ENCODE measurements around the gene KLK13.

KLK13 gene

DNA sequence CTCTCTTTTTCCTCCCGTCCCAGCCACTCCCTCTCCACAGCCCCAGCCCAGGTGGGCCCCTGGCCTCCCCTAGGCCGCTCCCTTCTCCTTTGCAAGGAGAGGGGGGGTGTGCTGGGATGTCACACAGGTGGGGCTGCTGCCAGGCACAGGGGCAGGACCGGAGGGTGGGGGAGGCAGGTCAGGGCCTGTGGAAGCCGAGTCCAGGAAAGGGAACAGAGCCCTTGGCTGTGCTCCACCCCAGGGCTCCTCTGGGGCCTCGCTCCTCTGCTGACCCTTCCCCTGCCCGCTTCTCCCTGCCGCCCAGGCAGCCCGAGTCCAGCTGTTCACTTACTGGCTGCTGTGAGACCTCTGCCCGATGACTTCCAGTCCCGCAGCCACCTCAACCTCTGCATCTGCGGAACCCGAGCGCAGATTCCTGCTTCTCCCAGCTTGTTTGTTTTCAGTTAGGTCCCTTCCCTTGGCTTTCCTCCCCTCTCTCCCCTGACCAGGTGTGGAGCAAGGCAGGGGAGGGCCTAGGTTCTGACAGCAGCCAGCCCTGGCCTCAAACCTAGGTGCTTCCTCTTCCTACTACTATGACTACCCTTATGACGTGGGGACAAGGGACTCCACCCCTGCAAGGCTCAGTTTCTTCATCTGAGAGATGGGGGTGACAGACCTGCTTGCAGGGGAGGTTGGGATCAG is 37.6 kb downstream of the KLK13 start:
- Histone ChIP-seq H3K27ac (peak overlapping the region in 19 of 21 experiments; percentile 8 to 91 (median 73)), H3K4me3 (peak overlapping the region in 5 of 7 experiments; percentile 1 to 40 (median 21))

DNA sequence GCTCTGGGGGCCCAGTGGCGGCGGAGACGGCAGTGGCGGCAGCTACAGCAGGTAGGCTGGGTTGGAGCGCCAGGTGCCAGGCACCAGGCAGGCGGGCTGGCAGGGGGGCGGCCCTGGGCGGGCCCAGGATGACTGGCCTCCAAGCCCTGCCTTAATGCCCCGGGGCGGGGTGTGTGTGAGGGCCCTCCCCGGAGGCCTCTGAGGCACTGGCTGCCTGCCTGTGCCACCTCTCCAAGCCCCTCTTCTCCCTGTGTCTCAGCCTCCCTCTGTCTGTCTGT is 38.4 kb downstream of the KLK13 start, which contains the start of gene KLK11:
KLK11 (minus strand) TSS at position 63 of the 278 bp plus-strand sequence. CDS start 985 bp downstream, outside the sequence.
- peak within 1 kb of the TSS; percentile 22 to 91 (median 71) for H3K27ac ChIP-seq
- peak within 1 kb of the TSS; percentile 6 to 40 (median 22) for H3K4me3 ChIP-seq

DNA sequence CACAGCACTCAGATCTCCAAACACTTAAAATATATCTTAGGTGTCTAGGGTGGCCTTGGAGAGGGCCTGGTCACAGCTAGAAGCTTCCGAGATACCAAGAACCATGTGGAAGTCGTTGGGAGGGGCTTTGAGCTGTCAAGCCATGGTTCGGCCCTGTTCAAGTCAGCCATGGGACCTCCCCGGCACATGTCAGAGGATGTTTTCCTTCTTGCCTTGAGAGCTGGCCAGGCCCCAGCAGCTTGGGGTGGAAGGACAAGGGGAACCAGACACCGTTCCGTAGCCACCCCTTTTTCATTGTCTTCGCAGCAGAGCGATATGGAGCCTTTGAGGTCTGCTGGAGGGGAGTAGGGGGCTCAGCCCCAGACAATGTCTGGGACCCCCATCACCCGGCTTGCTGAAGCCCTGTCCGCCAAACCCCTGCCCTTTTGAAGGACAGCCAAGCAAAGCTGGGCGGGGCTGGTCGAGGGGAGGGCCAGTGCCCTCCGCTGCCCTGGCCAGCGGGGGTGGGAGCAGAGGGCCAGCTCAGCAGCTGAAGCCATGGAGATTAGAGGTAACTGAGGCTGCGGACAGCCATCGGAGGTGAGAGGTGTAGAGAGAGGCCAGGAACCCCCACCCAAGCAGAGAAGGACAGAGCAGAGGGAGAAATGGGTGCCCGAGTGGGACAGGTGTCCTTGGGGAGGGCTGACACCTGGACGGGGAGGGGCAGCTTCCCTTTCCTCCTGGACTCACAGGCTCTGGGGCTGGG is 38.9 kb downstream of the KLK13 start:
- Histone ChIP-seq H3K4me3 (peak overlapping the region; percentile 6 to 40 (median 22)), H3K27ac (peak overlapping the region; percentile 22 to 91 (median 71))

DNA sequence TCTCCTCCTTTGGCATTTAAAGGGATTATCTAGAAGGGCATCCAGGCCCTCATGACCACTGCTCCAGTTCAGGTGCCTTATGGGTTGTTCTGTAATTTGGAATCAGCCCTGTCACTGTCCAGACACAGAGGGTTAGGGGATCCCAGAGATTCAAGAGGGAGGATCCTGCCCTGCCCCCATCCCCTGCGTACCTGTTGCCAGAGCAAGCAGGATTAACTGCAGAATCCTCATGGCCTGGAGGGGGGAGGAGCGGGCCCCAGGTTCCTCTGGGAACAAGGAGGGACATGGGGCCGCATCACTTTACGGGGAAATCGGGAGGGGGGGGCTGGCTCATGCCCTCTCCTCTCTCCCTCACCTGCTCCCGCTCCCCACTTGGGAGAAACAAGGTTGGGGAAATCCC is 39.5 kb downstream of the KLK13 start:
- Histone ChIP-seq H3K27ac (peak overlapping the region in 9 of 21 experiments; percentile 58 to 91 (median 76)), H3K4me3 (peak overlapping the region in 5 of 7 experiments; percentile 13 to 40 (median 24))

DNA sequence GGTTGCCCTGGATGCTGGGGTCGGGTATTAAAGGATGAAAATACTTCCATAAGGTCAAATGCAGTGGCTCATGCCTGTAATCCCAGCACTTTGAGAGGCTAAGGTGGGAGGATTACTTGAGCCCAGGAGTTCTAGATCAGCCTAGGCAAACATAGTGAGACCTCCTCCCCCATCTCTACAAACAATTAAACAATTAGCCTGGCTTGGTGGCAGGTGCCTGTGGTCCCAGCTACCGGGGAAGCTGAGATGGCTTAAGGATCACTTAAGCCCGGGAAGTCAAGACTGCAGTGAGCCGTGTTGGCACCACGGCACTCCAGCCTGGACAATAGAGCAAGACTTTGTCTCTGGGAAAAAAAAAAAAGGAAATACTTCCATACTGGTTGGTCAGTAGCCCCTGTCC is 40.0 kb downstream of the KLK13 start:
- Histone ChIP-seq H3K27ac (peak overlapping the region in 3 of 21 experiments; percentile 77 to 91 (median 81)), H3K4me3 (peak overlapping the region in 2 of 7 experiments; percentile 29 to 40)

DNA sequence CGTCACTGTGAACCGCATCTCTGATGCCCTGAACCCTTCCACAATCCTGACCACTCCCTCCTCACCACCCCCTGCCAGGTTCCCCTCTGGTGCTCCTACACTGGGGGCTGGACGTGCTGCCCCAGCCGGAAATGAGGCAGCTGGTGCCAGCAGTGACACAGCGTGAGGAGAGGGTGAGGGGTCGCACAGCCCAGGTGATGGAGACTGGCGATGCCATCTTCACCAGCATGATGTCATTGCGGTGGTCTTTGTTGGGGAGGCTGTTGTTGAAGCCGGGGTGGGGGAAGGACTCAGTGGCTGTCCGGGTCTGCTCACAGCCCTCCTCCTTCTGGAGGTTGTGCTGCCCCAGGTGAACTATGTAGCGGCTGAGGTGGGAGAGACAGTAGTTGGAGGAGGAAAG is 40.9 kb downstream of the KLK13 start:
- no peak overlapping the region for H3K27ac ChIP-seq
- H3K4me3 ChIP-seq, result no peak overlapping the region

DNA sequence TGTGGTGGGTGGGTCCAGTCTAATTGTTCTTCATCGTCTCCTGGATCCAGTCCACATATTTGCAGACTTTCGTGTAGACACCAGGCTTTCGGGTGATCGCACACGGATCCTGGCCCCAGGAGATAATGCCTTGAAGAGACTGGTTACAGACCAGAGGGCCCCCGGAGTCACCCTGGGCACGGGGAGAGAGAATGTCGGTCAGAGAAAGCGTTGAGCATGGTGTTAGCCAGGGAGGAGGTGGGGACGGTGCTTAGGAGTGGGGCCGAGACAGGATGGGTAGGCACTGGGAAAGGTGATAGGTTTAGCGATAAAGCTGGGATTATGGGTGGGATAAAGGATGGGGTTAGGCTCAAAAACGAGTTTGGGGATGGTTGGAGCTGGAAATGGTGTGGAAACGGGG is 42.4 kb downstream of the KLK13 start:
- Histone ChIP-seq H3K4me3 (no peak overlapping the region), H3K27ac (no peak overlapping the region)

DNA sequence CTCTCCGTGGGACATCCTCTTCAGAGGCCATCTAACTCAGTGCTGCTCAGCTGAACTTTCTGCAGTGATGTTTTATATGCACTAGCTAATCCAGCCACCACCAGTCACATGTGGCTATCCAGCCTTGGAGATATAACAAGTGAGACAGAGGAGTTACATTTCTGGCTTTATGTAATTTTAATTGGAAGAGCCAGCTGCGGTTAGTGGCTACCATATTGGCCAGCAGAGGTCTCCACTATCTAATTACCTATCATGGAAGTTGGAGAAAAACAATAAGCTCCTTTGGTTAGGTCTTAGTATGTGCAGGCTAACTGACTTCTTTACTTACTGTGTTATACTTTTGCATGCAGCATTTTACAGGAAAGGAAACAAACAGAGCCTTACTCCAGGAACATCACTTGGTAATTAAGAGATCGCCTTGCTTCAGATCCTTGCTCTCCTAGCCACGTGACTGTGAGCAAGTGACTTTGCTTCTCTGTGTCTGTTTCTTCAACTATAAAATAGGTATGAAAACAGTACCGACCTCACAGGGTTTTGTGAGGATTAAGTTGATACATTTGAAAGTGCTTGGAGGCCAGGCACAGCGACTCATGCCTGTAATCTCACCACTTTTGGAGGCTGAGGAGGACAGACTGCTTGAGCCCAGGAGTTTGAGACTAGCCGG is 43.8 kb downstream of the KLK13 start:
- Histone ChIP-seq H3K4me3 (no peak overlapping the region), H3K27ac (peak overlapping the region in 8 of 21 experiments; percentile 11 to 93 (median 70))

DNA sequence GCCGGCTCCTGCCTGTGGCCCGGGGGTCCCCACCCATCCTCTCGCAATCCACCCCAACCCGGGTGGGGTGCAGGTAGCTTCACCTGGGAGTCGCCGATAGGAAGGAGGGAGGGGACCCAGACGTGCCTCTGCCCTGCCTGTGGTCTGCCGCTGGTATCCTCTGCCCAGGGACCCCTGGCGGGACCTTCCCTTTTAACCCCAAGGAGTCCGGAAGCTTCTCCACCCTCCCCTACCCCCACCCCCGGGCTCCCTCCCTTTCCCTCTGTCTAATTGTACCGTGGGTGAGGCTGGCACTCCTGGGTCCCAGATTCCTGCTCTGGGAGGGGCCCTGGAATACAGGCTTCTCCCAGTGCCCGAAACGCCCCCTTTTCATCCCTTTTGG is 45.4 kb downstream of the KLK13 start, which contains the start of gene KLK10:
KLK10 (minus strand) TSS at position 166 of the 382 bp plus-strand sequence. CDS start 579 bp downstream, outside the sequence.
- H3K4me3 ChIP-seq, result peak within 1 kb of the TSS; percentile 22 to 50 (median 26)
- H3K27ac ChIP-seq, result peak within 1 kb of the TSS in 19 of 21 experiments; percentile 29 to 93 (median 75)

DNA sequence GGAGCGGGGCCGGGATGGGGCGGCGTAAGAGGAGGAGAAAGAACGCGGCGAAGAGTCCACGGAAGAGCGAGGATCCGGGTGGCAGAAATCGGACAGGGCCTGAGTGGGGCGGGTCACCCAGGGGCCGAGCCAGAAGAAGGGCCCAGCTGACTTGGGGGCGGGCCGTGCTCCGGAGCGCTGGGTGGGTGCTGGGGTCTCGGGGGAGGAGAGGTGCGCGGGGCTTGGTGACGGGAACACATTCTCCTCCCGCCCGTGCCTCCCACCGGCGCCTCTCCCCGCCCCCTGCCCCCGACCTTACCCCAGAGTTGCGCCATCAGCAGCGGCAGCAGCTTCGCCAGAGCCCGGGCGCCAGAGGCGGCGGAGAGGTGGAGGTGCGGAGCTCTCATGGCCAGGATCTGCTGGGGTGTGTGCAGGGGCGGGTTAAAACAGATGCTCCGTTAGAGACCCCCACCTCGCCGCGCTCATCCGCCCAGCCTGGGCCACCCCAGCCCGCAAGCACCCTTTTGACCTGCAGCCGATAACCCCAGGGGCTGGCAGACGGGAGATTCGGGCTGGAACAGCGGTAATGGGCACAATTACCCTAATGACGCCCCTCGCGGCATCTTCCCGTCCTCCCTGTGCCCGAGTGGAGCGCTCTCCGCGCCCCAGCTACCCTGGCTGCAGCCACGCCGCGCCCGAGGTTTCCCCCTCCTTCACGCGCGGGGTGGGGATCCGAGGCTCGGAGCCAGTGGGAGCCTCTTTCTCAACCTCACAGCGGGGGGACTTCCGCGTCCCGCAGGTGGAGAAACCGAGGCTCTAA is 45.9 kb downstream of the KLK13 start:
- Histone ChIP-seq H3K4me3 (peak overlapping the region; percentile 22 to 50 (median 26)), H3K27ac (peak overlapping the region in 19 of 21 experiments; percentile 29 to 93 (median 75))

DNA sequence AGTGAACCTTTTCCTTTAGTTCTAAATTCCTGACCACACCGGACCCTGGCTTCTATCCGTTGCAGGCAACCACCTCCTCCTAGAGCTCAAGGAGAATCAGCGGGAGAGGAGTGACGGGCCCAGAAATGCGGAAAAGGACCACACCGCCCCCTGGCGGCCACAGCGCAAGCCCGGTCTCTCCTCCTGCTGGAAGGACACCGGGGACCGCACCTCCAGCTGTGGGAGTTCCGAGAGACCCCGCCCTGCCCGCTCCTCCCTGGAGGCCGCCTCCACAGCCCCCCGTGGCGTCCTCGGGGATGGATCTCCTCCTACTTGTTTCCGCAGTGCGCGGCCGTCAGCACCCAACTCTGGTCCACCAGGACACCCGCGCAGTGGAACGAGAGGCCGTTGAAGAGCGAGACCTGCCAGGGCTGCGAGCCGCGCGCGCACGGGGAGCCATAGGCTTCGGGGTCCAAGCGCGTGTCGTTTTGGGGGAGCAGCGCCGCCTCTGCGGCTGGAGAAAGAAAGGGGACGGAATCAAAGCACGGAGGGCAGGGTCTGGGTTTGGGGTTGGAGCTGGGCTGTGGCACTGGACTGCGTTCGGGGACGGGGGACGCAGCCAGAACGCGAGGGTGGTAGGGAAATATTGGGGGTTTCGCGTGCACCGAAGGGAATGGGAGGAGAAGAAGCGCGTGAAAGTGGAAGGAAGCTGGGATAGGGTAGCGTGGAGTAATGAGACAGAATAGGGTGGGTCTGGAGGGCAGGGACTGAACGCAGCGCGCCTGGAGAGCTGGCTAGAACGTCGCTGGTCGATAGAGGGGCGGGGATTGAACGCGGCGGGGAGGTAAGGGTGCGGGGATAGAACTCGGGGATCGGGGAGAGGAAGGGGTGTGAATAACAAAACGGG is 47.9 kb downstream of the KLK13 start:
- Histone ChIP-seq H3K4me3 (peak overlapping the region; percentile 13 to 42 (median 35)), H3K27ac (peak overlapping the region in 18 of 21 experiments; percentile 31 to 83 (median 71))

DNA sequence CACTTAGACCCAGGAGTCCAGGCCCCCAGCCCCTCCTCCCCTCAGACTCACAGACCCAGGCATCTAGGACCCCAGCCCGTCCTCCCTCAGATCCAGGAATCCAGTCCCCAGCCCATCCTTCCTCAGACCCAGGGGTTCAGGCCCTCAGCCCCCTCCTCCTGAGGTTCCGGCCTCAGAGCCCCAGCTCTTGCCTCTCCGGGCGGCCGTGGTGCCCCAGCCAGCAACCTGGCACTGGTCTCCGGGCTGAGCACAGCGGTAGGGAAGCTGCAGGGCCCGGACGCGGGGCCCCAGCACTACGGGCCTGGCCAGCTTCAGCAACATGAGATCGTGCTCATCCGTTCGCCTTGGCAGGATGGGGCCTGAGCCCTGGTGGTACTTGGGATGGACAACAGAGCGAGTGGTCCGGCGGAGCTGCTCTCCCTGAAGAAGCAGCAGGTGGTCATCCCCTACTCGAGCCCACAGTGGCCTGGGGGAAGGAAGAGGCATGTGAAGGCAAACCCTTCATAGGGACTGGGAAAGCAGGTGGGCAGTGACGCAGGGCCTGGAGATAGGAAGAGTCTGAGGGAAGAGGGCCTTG is 49.1 kb downstream of the KLK13 start:
- Histone ChIP-seq H3K27ac (no peak overlapping the region), H3K4me3 (no peak overlapping the region)

DNA sequence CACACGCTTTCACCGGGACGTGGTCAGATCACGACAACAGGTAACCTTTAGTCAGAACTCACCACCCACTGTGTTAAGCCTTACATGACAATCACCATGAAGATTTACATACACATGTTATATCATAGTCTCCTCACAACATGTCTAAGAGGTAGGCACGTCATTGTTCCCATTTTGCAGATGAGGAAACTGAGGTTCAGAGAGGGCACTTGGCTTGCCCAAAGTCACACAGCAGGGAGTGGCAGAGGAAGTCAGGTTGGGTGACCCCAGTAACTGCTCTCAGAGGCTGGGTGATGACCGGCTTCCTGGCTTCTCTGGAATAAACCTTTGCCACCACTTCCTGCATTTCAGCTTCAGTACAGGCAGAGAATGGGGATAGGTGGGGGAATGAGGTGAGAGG is 50.6 kb downstream of the KLK13 start:
- Histone ChIP-seq H3K27ac (peak overlapping the region in 1 of 21 experiments; percentile 22), H3K4me3 (no peak overlapping the region)

DNA sequence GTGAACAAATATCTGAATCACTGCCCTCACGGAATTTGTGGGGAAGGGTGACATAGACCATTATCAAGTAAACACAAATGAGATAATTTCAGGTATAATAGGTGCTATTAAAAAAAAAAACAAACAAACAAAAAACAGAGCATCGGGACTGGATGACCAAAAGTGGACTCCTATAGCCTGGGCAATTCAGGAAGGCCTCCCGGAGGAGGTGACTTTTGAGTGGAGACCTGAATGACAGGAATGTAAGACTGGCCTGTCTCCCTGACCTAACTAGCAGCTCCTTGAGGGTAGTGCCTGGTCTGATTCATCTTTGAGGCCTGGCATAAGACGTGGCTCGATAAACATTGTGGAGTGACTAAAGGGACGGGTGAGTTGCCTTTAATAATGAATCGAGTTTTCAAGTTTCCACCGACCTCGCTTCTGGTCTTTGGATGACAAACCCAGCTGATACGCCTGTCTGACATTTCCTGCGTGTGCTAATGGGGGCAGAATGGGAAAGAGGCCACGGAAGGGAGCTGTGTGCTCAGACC is 52.2 kb downstream of the KLK13 start:
- H3K27ac ChIP-seq, result no peak overlapping the region
- H3K4me3 ChIP-seq, result no peak overlapping the region

DNA sequence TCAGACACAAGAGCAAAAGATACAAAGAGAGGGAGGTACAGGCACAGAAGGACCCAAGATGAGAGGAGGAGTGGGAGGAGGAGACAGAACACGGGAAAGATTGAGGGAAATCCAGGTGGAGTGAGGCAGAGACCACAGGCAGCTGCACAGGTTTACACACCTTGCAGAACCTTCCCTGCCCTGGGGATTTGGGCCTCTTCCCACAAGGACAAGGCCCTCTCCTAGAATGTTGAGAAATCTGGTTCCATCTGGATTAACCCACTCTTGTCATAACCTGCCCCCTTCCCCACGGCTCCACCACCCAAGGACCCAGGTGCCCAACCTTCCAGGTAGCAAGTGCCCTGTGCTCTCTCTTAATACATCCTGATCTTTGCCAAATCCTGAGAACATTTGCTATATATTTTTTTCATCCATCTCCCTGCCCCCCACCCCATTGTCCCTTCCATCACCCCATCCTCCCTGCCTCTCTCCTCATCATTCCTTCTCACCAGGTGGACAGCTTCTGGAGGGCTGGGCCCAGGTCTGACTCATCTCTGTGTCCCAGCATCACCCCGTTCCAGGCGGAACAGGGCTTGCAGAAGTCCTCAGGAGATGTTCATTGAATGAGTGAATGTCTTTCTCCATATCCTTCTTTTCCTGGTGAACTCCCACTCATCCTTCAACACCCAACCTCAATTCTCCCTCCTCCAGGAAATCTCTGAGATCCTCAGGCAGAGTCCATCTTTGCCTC is 54.7 kb downstream of the KLK13 start:
- H3K4me3 ChIP-seq, result no peak overlapping the region
- H3K27ac ChIP-seq, result peak overlapping the region in 13 of 21 experiments; percentile 20 to 71 (median 55)

DNA sequence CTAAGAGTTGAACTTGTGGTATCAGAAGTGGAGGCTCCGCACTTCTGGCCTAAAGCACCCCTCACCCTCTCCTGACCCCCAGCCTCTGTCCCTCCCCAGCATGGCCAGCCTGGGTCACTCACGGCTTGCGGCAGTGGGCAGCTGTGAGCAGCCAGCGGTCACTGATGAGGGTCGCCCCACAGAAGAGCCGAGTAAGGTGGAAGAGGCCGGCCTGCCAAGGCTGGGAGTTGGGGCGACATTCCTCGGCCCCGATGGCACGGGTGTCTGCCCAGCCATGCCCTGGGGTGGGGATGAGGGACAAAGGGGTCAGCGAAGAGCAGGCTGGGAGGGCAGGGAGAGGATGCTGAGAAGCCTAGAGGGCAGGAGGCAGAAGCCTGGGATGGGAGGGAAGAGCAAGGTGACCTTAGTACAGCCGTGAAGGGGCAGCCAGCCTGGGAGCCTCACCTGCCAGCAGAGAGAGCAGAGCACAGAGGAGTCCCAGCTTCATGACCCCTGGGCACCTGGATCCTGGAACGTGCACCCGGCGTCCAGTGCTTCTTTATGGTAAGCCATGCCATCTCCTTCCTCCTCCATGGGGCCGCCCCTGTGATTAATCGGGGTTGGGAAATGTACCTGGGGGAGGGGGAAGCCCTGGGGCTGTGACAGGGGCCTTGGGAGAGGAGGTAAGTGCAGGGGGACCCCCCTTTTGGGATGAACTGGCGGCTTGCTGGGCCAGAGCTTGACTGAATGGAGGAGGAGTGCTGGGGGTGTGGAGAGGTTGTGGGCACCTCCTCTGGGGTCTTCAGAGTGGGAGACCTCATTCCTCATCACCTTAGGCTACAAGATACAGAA is 55.6 kb downstream of the KLK13 start:
- no peak overlapping the region for H3K4me3 ChIP-seq
- H3K27ac ChIP-seq, result peak overlapping the region in 14 of 21 experiments; percentile 20 to 71 (median 52)
